HuH-7.5 (cell line): ENCODE data around the gene PRKCB.

Source experiments
- DNase-seq: peaks from one replicate; pipeline ENCODE4 v3.0.0; 2011; ENCODE audit warnings: low spot score

The PRKCB gene

GRCh38 chr16:24051125-24051524 lies 215.3 kb downstream of the PRKCB start:
- DNase-seq: no peak

DNA sequence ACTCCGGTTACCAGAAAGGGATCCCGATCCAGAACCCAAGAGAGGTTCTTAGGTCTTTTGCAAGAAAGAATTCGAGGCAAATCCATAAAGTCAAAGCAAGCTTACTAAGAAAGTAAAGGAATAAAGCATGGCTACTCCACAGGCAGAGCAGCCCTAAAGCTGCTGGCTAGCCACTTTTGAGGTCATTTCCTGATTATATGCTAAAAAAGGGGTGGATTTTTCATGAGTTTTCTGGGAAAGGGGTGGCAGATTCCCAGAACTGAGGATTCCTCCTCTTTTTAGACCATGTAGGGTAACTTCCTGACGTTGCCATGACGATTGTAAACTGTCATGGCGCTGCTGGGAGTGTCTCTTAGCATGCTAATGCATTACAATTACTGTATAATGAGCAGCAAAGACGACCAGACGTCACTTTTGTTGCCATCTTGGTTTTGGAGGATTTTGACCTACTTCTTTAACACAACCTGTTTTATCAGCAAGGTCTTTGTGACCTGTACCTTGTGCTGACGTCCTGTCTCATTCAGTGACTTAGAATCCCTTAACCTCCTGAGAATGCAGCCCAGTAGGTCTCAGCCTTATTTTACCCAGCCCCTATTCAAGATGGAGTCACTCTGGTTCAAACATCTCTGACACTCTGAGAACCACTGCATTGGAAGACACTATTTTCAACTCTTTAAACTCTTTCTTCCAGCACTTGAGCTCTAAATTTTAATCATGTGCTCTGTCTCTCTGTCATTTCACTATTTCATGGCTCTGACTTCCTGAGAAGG lies 216.7 kb downstream of the PRKCB start:
- no peak for DNase-seq

DNA sequence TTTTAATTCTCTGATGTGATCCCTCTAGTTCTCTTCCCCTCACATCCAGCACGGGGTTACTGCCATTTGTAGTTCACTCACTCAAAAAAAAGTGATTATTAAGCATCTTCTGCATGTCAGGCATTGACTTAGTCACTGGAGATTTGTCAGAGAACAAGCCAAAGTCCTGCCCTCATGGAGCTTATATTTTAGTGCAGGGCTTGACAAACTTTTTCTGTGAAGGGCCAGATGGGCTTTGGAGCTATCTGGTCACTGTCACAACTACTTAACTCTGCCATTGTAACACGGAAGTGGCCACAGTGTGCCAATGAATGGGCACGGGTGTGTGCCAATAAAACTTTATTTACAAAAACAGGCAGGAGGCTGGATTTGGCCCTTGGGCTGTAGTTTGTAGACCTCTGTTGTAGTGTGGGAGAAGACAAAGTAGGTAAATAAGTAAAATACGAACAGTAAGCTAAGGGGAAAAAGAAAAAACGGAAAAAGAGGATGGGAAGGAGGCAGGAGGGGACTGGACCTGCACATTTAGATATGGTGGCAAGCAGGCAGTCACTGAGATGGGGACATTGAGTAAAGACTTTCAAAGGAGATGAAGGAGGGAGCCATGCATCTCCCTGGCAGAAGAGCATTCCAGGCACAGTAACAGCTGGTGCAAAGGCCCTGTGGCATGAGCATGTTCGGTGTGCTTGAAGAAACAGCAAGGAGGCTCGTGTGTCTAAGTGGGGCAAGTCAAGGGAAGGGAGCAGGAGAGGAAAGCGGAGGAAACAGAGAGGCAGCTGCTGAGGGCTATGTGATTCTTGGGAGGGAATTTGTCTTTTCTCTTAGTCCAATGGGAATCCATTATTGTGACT lies 217.5 kb downstream of the PRKCB start:
- no peak for DNase-seq

GRCh38 chr16:24054741-24055491 lies 219.1 kb downstream of the PRKCB start:
- no peak for DNase-seq

DNA sequence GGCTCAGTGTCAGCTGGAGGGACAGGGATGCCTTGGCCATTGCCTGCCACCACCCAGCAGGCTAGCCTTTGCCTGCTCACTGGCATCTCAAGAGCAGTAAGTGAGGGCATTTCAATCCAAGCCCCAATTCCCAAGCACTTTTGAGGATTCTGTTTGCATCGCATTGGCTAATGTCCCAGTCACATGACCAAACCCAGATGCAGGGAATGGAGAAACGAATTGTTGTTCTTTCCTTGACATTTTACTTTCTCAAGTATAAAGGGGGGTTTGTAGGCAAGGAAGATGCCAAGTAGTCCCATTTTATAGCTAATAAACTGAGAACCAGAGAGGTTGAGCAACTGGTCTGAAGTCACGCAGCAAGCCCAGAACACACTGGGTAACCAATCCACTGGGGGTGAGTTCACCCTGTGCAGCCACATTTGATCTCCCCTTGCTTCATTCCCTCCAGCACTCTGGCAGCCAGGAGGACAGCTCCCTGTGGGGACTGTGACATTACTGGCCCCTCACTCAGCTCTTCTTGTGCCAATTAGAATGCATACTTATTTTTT lies 226.6 kb downstream of the PRKCB start:
- no peak for DNase-seq

- DNase-seq: no peak
Measured at GRCh38 chr16:24069036-24069590, 233.3 kb downstream of the PRKCB start.

DNA sequence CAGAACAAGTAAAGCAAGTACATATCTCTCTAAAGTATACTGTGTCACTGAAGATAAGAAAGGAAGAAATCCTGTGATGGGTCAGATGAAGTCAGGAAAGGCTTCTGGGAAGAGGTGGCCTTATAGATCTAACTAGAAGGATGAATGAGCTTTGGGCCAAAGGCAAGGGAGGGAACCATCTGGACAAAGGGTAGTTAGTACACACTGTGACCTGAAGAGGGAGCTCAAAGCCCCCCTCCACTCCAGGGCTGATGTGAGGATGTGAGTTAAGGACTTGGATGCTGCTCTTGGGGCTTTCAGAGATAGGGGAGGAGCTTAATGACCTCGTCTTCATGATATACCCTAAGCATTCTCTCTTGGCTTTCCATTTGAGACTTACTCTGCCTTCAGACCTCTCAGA lies 235.1 kb downstream of the PRKCB start:
- peak; percentile 41 for DNase-seq

GRCh38 chr16:24071666-24072360 lies 236.0 kb downstream of the PRKCB start:
- DNase-seq: no peak

DNA sequence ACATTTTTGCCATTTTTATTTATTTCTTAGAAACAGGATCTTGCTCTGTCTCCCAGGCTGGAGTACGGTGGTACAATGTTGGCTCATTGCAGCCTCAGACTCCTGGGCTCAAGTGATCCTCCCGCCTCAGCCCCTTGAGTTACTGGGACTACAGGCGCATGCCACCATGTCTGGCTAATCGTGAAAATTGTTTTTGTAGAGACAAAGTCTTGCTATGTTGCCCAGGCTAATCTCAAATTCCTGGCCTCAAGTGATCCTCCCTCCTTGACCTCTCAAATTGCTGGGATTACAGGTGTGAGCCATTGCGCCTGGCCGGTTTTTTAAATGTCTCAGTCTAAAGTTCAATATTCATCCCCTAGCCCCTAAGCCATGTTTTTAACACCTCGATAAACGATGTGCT lies 237.5 kb downstream of the PRKCB start:
- DNase-seq: no peak

DNA sequence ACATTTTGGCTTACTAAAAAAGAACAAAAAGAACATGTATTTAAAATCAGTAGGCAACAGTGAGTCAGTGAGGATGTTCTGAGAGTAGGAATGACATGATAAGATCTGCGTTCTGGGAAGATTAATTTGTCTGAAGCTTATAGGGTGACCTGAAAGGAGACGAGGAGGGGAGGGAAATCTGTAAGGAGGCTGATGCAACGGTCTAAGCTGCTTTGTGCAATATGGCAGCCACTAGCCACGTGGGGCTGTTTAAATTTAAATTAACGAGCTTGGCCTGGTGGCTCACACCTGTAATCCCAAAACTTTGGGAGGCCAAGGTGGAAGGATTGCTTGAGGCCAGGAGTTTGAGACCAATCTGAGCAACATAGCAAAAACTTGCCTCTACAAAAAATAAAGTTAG lies 238.8 kb downstream of the PRKCB start:
- DNase-seq: no peak

DNA sequence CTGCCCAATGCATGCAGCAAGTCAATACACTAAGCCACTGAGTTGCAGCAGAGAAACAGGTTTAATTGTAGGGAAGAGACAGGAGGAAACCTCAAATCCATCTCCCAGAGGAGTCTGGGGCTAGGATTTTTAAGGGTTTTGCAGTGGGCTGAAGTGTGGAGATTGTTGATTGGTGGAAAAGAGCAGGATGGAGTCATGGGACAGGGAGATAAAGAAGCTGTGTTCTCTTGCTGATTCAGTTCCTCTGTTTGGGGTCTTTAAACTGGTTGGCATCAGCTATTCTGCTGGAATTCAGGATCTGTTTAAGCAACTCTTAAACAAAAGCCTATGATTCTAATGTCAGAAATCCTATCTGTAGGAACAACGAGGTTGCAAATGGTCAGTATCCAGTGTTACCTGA lies 239.5 kb downstream of the PRKCB start:
- no peak for DNase-seq

DNA sequence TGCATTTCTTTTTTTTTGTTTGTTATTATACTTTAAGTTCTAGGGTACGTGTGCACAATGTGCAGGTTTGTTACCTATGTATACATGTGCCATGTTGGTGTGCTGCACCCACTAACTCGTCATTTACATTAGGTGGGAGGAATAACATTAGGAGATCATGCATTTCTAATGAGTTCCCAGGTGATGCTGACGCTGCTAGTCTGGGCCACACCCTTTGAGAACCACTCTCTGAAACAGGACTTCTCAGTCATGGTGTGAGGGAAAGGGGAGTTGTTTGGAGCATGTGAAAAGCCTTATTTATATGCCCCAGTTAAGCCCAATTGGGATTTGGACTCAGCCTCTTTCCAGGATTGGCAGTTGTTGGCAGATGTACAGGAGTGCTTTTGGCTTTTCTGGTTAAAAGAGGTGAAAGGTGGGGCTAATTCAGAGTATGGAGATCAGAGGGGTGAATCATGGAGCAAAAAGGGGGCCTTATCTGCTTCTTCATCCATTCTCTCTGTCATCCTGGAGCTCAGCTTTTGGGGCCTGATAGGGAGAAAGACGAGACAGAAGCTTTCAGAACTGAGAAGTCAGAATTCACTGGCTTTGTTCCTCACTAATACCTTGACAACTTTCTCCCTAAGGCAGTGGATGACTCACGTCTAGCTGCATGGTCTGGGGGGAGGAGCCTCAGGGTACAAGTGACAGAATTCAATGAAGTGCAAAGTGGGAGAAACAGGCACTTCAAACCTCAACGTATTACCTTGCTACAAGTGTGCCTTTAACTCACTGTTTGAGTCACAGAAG lies 240.3 kb downstream of the PRKCB start:
- DNase-seq: no peak

DNA sequence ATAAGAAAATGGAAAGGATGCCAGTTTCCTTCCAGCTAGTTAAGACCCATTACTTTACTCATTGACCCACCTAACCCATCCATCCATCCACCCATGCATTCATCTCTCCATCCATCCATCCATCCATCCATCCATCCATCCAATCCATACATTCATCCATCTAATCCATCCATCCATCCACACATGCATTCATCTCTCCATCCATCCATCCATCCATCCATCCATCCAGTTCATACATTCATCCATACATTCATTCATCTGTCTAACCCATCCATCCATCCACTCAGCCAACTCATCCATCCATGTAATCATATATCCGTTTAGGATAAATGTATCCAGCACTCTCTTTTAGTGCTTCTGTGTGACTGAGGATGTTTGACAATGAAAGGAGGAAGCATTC lies 241.5 kb downstream of the PRKCB start:
- no peak for DNase-seq

DNA sequence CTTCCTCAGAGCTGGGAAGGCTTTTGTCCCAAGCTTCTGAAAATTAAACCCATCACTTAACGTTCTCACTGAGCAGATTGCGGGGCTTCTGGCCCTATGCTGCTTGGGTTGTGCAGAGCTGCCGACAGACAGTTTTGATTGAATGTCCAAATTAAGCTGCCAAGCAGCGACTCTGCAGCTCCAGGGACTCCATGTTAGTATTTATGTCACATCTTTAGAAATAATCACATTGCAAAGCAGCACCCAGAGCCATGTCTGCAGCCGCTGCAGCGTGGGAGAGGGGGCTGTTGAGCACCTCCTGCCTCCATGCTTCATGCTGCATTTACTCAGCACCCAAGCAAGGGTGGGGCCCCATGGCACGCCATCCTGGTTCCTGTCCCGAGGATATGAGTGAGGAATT lies 242.2 kb downstream of the PRKCB start:
- DNase-seq: no peak

DNA sequence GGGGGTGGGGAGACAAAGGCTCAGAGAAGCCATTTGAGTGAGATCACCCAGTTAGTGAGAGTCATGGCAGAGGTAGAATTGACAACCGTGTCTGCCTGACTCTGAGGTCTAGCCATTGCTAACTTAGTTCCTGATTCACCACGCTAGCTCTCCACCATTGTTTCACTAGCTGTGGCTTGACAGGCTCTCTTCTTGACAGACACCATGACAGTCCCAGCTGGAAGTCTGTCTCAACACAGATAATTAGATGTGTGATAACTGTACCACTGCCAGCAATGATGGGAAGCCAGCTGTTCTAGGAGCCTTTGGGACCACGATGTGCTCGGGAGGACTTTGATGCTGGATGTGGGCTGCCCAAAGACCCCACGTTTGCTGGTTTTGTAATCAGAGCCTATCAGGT lies 249.9 kb downstream of the PRKCB start:
- no peak for DNase-seq

GRCh38 chr16:24087891-24088410 lies 252.2 kb downstream of the PRKCB start:
- no peak for DNase-seq

GRCh38 chr16:24088767-24089166 lies 253.0 kb downstream of the PRKCB start:
- no peak for DNase-seq

DNA sequence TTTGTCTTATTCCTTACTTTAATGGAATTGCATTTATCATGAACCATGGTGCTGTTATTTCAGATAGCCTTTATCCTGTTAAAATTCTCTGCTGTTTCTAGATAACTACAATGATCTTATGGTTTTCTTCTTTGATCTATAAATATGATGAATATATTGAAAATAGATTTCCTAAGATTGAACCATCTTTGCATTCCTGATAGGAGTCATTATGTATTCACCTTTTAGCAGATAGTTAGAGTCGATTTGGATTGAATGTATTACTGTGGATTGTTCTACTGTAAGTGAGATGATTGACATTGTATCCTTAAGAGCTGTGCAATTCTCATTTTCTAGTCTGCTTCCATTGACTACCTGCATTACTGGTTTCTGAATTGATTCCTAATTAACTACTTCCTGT lies 255.3 kb downstream of the PRKCB start:
- DNase-seq: no peak

DNA sequence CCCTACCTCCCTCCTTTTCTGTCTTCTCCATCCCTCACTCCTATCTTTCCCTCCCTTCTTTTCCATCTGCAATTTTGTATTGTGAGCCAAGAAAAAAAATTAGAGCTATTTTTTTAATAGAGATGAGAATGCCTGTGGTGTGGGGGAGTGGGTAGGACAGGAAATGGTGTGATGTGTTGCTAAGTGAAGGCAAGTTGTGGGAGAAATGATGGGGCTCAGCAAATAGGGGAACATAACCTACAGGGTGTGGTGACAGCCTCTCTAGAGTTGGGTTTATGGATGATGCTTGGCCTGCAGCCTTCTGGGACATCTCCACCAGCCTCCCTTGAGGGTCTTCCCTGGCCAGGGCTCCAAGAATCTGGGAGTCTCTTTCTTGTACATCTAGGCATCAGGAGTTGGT lies 257.3 kb downstream of the PRKCB start:
- no peak for DNase-seq

DNA sequence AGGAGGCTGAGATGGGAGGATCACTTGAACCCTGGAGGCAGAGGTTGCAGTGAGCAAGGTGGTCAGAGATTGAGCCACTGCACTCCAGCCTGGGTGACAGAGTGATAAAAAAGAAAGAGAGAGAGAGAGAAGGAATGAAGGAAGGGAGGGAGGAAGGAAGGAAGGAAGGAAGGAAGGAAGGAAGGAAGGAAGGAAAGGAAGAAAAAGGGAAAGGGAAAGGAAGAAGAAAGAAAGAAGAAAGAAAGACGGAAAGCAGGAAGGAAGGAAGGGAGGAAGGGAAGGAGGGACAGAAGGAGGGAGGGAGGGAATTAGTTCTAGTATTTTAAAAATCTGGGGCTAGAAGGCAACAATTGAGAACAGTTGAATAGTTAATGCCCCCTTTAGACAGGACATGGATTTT lies 258.9 kb downstream of the PRKCB start:
- no peak for DNase-seq
